Fibroblast of skin of left quadriceps (primary cell): ENCODE results near the gene MINDY4.
"Not testable (repeated sequence)": the region's sequence is repeated elsewhere in the genome, so short reads cannot be mapped to it uniquely, and the experiment has no call there.

Source experiments
- DNase-seq, 2 experiments: peaks; one replicate each; pipeline ENCODE4 v3.0.0-alpha.2; 2013; ENCODE audit warnings: low read depth in 2 of 2

MINDY4 gene

GRCh38 chr7:30802812-30803211 is 31.6 kb downstream of the MINDY4 start:
- DNase-seq: no peak

GRCh38 chr7:30804078-30804661 is 33.0 kb downstream of the MINDY4 start:
- peak; percentile 82 to 84 for DNase-seq

GRCh38 chr7:30805081-30805691 is 34.0 kb downstream of the MINDY4 start:
- no peak for DNase-seq

GRCh38 chr7:30805931-30806330 is 34.7 kb downstream of the MINDY4 start:
- no peak for DNase-seq

- DNase-seq: not testable (repeated sequence)
Observed at GRCh38 chr7:30807477-30807876, 36.3 kb downstream of the MINDY4 start.

- not testable (repeated sequence) for DNase-seq
Observed at GRCh38 chr7:30807941-30808340, 36.7 kb downstream of the MINDY4 start.

- no peak for DNase-seq
Observed at GRCh38 chr7:30810986-30811385, 39.8 kb downstream of the MINDY4 start.

- DNase-seq: no peak
Observed at GRCh38 chr7:30812676-30813075, 41.5 kb downstream of the MINDY4 start.

GRCh38 chr7:30813466-30813865 is 42.2 kb downstream of the MINDY4 start:
- no peak for DNase-seq

- no peak for DNase-seq
Observed at GRCh38 chr7:30814700-30815387, 43.6 kb downstream of the MINDY4 start.

GRCh38 chr7:30815388-30815854 is 44.2 kb downstream of the MINDY4 start:
- no peak for DNase-seq

GRCh38 chr7:30815951-30816644 is 44.9 kb downstream of the MINDY4 start:
- DNase-seq: no peak

GRCh38 chr7:30816645-30817370 is 45.6 kb downstream of the MINDY4 start:
- no peak for DNase-seq

GRCh38 chr7:30817371-30817767 is 46.2 kb downstream of the MINDY4 start:
- no peak for DNase-seq

GRCh38 chr7:30824821-30825720 is 53.9 kb downstream of the MINDY4 start:
- DNase-seq: no peak

GRCh38 chr7:30826181-30826580 is 55.0 kb downstream of the MINDY4 start:
- DNase-seq: no peak

- no peak for DNase-seq
Observed at GRCh38 chr7:30828591-30828990, 57.4 kb downstream of the MINDY4 start.

- DNase-seq: no peak
Observed at GRCh38 chr7:30829471-30829870, 58.3 kb downstream of the MINDY4 start.

GRCh38 chr7:30831227-30831626 is 60.0 kb downstream of the MINDY4 start:
- no peak for DNase-seq

- no peak for DNase-seq
Observed at GRCh38 chr7:30831936-30832335, 60.7 kb downstream of the MINDY4 start.
